SK-N-SH (cell line): ENCODE measurements around the gene C19orf12.

Experiments
- CTCF ChIP-seq: fragments of 200-600 bp; sonication (generic); IDR thresholded peaks from 2 replicates; pipeline ENCODE4 v1.6.1; 2017; ENCODE audit warnings: antibody characterized with exemption, mild to moderate bottlenecking, moderate library complexity
- EZH2phosphoT487 ChIP-seq: fragments of 200-600 bp; sonication (generic); IDR thresholded peaks from 2 replicates; pipeline ENCODE4 v1.6.1; 2017; ENCODE audit warnings: low read depth, mixed run types, mild to moderate bottlenecking, antibody characterized with exemption, moderate library complexity, borderline replicate concordance
- GABPA ChIP-seq: IDR thresholded peaks from 2 replicates; pipeline ENCODE4 v1.4.0; 2012; ENCODE audit warnings: low read depth, mild to moderate bottlenecking
- MAX ChIP-seq: IDR thresholded peaks from 2 replicates; pipeline ENCODE4 v1.4.0; 2012; ENCODE audit warnings: low read depth
- MEF2A ChIP-seq: IDR thresholded peaks from 2 replicates; pipeline ENCODE4 v1.4.0; 2012; ENCODE audit warnings: low read depth, borderline replicate concordance
- NRF1 ChIP-seq: IDR thresholded peaks from 2 replicates; pipeline ENCODE4 v1.6.1; 2012; ENCODE audit warnings: low read depth, mild to moderate bottlenecking, low read length
- POLR2AphosphoS5 ChIP-seq: IDR thresholded peaks from 2 replicates; pipeline ENCODE4 v1.6.1; 2012; ENCODE audit warnings: low read depth, low read length
- REST ChIP-seq: IDR thresholded peaks from 2 replicates; pipeline ENCODE4 v1.6.1; 2012; ENCODE audit warnings: mild to moderate bottlenecking, low read depth, low read length, moderate library complexity
- ZBTB33 ChIP-seq: IDR thresholded peaks from 2 replicates; pipeline ENCODE4 v1.4.0; 2012; ENCODE audit warnings: low read depth, borderline replicate concordance

GRCh38 chr19:29681422-29682235, 33.4 kb downstream of the C19orf12 start:
- TF ChIP-seq NRF1: no peak
- no peak for TF ChIP-seq GABPA
- TF ChIP-seq MEF2A: no peak
- no peak for TF ChIP-seq CTCF
- TF ChIP-seq ZBTB33: no peak
- no peak for TF ChIP-seq MAX
- no peak for TF ChIP-seq REST
- TF ChIP-seq EZH2phosphoT487: no peak
- TF ChIP-seq POLR2AphosphoS5: no peak
